Endothelial cell of umbilical vein (primary cell): ENCODE results near the gene EVI5. TPM values are rescaled to one million over a fixed set of nuclear protein-coding genes. Genes with fewer than 3 reads are reported as not detected.

Source experiments
- BruUV-seq: library from RNA; stranded (reverse); fragments of 400-500 nt; replicated peaks from 2 replicates; lab custom pipeline; 2021; lab: Mats Ljungman, UMichigan
- CTCF ChIA-PET: fragments of 300-600, 350-600 bp; sonication (Branson Sonifier 250); formaldehyde crosslinking; loops from one replicate; lab custom pipeline; 2021; ENCODE audit warnings: antibody characterized with exemption, inconsistent platforms; lab: Charles Lee
- POLR2A ChIA-PET: fragments of 300-600, 350-600 bp; sonication (Branson Sonifier 250); formaldehyde crosslinking; loops from one replicate; lab custom pipeline; 2021; ENCODE audit warnings: antibody characterized with exemption, inconsistent platforms; lab: Charles Lee
- DNase-seq: peaks from one replicate; pipeline ENCODE4 v3.0.0-alpha.2; 2011; ENCODE audit warnings: low read depth, low spot score
- FAIRE-seq: peaks from 2 replicates; lab custom pipeline; 2011; peaks lifted over from hg19 to GRCh38; lab: Jason Lieb, UNC
- H2AFZ ChIP-seq: 2 replicates; pipeline ENCODE4 v1.6.0; 2012; ENCODE audit warnings: low read depth, low read length, control low read depth, inconsistent platforms
- H3K27ac ChIP-seq: 2 replicates; pipeline ENCODE4 v1.5.1; 2011; ENCODE audit warnings: low read depth, mild to moderate bottlenecking, control low read depth, low read length, moderate library complexity; ENCODE audit not compliant: insufficient read depth
- H3K27me3 ChIP-seq, 2 experiments: 2 replicates each; pipeline versions ENCODE4 v1.6.0 to v1.6.1; 2011; ENCODE audit warnings: low read length in 2 of 2, mixed read lengths in 1 of 2; ENCODE audit not compliant: control insufficient read depth in 2 of 2, insufficient read depth in 2 of 2
- H3K36me3 ChIP-seq, 2 experiments: 2 replicates in 1 of 2; 3 replicates in 1 of 2; pipeline ENCODE4 v1.5.1; 2011; ENCODE audit warnings: low read length in 2 of 2, mild to moderate bottlenecking in 1 of 2, moderate library complexity in 1 of 2; ENCODE audit not compliant: control insufficient read depth in 2 of 2, insufficient read depth in 2 of 2; ENCODE audit errors: extremely low read depth in 1 of 2
- H3K4me1 ChIP-seq: 3 replicates; pipeline ENCODE4 v1.5.1; 2011; ENCODE audit warnings: mild to moderate bottlenecking, low read length; ENCODE audit not compliant: control insufficient read depth, insufficient read depth; ENCODE audit errors: extremely low read depth
- H3K4me2 ChIP-seq: 2 replicates; pipeline ENCODE4 v1.6.1; 2011; ENCODE audit warnings: low read length, control low read depth, mixed read lengths; ENCODE audit not compliant: insufficient read depth
- H3K4me3 ChIP-seq, 3 experiments: fragments of 200-600 bp in 1 of 3; sonication (generic), shearing (Covaris generic) in 1 of 3; replicated peaks in 1 of 3; 2 replicates each; pipeline ENCODE4 v1.5.1; 2011 to 2016; ENCODE audit warnings: control low read depth in 3 of 3, low read length in 3 of 3, mild to moderate bottlenecking in 2 of 3, inconsistent platforms in 1 of 3, low read depth in 1 of 3, moderate library complexity in 1 of 3; ENCODE audit not compliant: insufficient read depth in 1 of 3
- H3K79me2 ChIP-seq: 2 replicates; pipeline ENCODE4 v1.6.0; 2012; ENCODE audit warnings: low read length, inconsistent platforms; ENCODE audit not compliant: control insufficient read depth, insufficient read depth
- H3K9ac ChIP-seq: replicated peaks from 2 replicates; pipeline ENCODE3; 2011; ENCODE audit warnings: low read length, control low read depth; ENCODE audit not compliant: insufficient read depth; ENCODE audit errors: extremely low read depth
- H3K9me1 ChIP-seq: replicated peaks from 3 replicates; pipeline ENCODE4 v1.6.0; 2011; ENCODE audit warnings: mild to moderate bottlenecking, low read length; ENCODE audit not compliant: control insufficient read depth, insufficient read depth; ENCODE audit errors: extremely low read depth
- H3K9me3 ChIP-seq: replicated peaks from 2 replicates; pipeline ENCODE4 v1.5.1; 2012; ENCODE audit warnings: low read length, inconsistent platforms; ENCODE audit not compliant: control insufficient read depth, insufficient read depth
- H4K20me1 ChIP-seq: replicated peaks from 2 replicates; pipeline ENCODE3; 2011; ENCODE audit warnings: mild to moderate bottlenecking, low read length; ENCODE audit not compliant: control insufficient read depth, insufficient read depth; ENCODE audit errors: extremely low read depth
- EZH2 ChIP-seq: IDR thresholded peaks from 2 replicates; pipeline ENCODE4 v1.6.1; 2012; ENCODE audit warnings: borderline replicate concordance, low read depth, mild to moderate bottlenecking, moderate library complexity, low read length, inconsistent platforms; ENCODE audit not compliant: severe bottlenecking
- FOS ChIP-seq: IDR thresholded peaks from 2 replicates; pipeline ENCODE4 v1.6.1; 2011; ENCODE audit warnings: mild to moderate bottlenecking, low read length, moderate library complexity, borderline replicate concordance; ENCODE audit not compliant: insufficient read depth
- GATA2 ChIP-seq: IDR thresholded peaks from 2 replicates; pipeline ENCODE4 v1.7.0; 2011; ENCODE audit warnings: low read depth, mild to moderate bottlenecking, moderate library complexity, mixed read lengths, low read length; ENCODE audit not compliant: insufficient read length, insufficient read depth
- JUN ChIP-seq: IDR thresholded peaks from 2 replicates; pipeline ENCODE4 v1.6.1; 2011; ENCODE audit warnings: borderline replicate concordance, low read depth; ENCODE audit not compliant: insufficient read length, insufficient read depth
- MYC ChIP-seq: IDR thresholded peaks from one replicate; pipeline ENCODE4 v1.6.1; 2011; ENCODE audit warnings: mild to moderate bottlenecking, low read depth, low read length
- POLR2A ChIP-seq: IDR thresholded peaks from 2 replicates; pipeline ENCODE4 v1.6.1; 2012; ENCODE audit warnings: low read depth, mild to moderate bottlenecking, control low read depth, low read length
- POLR2AphosphoS5 ChIP-seq: IDR thresholded peaks from 2 replicates; pipeline ENCODE4 v1.6.1; 2012; ENCODE audit warnings: low read depth, mild to moderate bottlenecking, control low read depth, low read length, moderate library complexity; ENCODE audit not compliant: insufficient read depth
- dilution Hi-C: fragments of 300-500 bp; cut with MboI; formaldehyde crosslinking; loops from one replicate; pipeline ENCODE4 v1.15.0; 2019; ENCODE audit warnings: low sequenced_read_pairs; ENCODE audit not compliant: extremely low pct_ligation_motif_present
- intact Hi-C: fragments of 100-400 bp; cut with micrococcal nuclease; formaldehyde crosslinking; loops from one replicate; pipeline ENCODE4 v1.10.0; 2022
- polyA plus RNA-seq, 4 experiments: library from polyadenylated mRNA; depleted of rRNA in 3 of 4; stranded (reverse) in 3 of 4; unstranded in 1 of 4; fragments of >200 nt; gene quantifications; 2 replicates each; pipeline versions ENCODE4 v1.2.1 to v1.2.3, GENCODE V29; 2011 to 2012; ENCODE audit warnings: missing spikeins in 1 of 4
- total RNA-seq: library from RNA; stranded (reverse); gene quantifications from 2 replicates; pipeline ENCODE4 v1.2.3, GENCODE V29; 2021
- TF ChIP-seq, protein P1 (sequence below), 2 donors: IDR thresholded peaks; 1 replicate in 1 of 2; 2 replicates in 1 of 2; pipeline ENCODE4 v1.5.1; 2011; ENCODE audit warnings: low read length in 2 of 2, mild to moderate bottlenecking in 2 of 2, moderate library complexity in 2 of 2, control low read depth in 1 of 2, inconsistent platforms in 1 of 2, low read depth in 1 of 2; ENCODE audit not compliant: insufficient read depth in 1 of 2; ENCODE audit errors: extremely low read depth in 1 of 2
- TF ChIP-seq, protein P2 (sequence below): IDR thresholded peaks from 2 replicates; pipeline ENCODE4 v1.6.1; 2011; ENCODE audit not compliant: insufficient read depth, insufficient read length

The EVI5 gene
- total and polyA plus RNA-seq, 2 donors (not counting 3 experiments of a cell fraction or from before 2014, with no cell fraction given), result 5.0 to 26.2 TPM

- no peak overlapping the region for H3K4me3 ChIP-seq
- FAIRE-seq, result no peak
- no peak overlapping the region for H2AFZ ChIP-seq
- H3K79me2 ChIP-seq, result no peaks in the 10 kb centered on the region
- CTCF ChIA-PET, result interaction anchor here (0.7 to 1.5 kb wide), 3 partner anchors 11 to 179 kb away, joined by 3 to 5 read pairs (median 4); no protein-coding TSS in a partner anchor
- no peaks in the 10 kb centered on the region for H3K36me3 ChIP-seq
- H4K20me1 ChIP-seq, result no peaks in the 10 kb centered on the region
- H3K4me1 ChIP-seq, result peaks cover 24% of the 10 kb centered on the region
- no peak for TF ChIP-seq MYC
- TF ChIP-seq, protein P1, sequence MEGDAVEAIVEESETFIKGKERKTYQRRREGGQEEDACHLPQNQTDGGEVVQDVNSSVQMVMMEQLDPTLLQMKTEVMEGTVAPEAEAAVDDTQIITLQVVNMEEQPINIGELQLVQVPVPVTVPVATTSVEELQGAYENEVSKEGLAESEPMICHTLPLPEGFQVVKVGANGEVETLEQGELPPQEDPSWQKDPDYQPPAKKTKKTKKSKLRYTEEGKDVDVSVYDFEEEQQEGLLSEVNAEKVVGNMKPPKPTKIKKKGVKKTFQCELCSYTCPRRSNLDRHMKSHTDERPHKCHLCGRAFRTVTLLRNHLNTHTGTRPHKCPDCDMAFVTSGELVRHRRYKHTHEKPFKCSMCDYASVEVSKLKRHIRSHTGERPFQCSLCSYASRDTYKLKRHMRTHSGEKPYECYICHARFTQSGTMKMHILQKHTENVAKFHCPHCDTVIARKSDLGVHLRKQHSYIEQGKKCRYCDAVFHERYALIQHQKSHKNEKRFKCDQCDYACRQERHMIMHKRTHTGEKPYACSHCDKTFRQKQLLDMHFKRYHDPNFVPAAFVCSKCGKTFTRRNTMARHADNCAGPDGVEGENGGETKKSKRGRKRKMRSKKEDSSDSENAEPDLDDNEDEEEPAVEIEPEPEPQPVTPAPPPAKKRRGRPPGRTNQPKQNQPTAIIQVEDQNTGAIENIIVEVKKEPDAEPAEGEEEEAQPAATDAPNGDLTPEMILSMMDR (IDR thresholded peaks at IDR 0.05; ENCODE audit: extremely low read depth in 1 of 2, insufficient read depth in 1 of 2, low read depth in 1 of 2, low read length in 2 of 2), result no peak
- no peak for TF ChIP-seq FOS
- no peak for TF ChIP-seq GATA2
- no peak for TF ChIP-seq JUN
- TF ChIP-seq POLR2A, result no peak
- no peak for TF ChIP-seq EZH2
- TF ChIP-seq, protein P2, sequence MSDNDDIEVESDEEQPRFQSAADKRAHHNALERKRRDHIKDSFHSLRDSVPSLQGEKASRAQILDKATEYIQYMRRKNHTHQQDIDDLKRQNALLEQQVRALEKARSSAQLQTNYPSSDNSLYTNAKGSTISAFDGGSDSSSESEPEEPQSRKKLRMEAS, result no peak
- TF ChIP-seq POLR2AphosphoS5, result no peak
- H3K27ac ChIP-seq, result no peak overlapping the region
- H3K9me1 ChIP-seq, result no peaks in the 10 kb centered on the region
- intact Hi-C loops, result no loop called here
- dilution Hi-C loops, result no loop called here
- no TSS peak for BruUV-seq
- no peaks in the 10 kb centered on the region for H3K9me3 ChIP-seq
- POLR2A ChIA-PET, result no interaction called here
- H3K27me3 ChIP-seq, result peaks cover 28 to 53% of the 10 kb centered on the region in 2 experiments
- H3K9ac ChIP-seq, result no peak overlapping the region
- DNase-seq, result no peak
- no peak overlapping the region for H3K4me2 ChIP-seq
Observed at GRCh38 chr1:92488832-92489231, 296.1 kb downstream of the EVI5 start.
